OCI-LY3 (cell line): Measurements from ENCODE around the gene POLR2B.
"Not testable (repeated sequence)": the region's sequence is repeated elsewhere in the genome, so short reads cannot be mapped to it uniquely, and the experiment has no call there.

Experiments
- H2AFZ ChIP-seq: fragments of 200-600, 300-600 bp; shearing (Covaris generic); 2 replicates; pipeline ENCODE4 v1.6.0; 2014; ENCODE audit warnings: antibody characterized with exemption, low read depth, low read length
- H3K27ac ChIP-seq: fragments of 200-600, 300-600 bp; sonication (generic); 2 replicates; pipeline ENCODE4 v1.5.1; 2014; ENCODE audit warnings: mild to moderate bottlenecking, low read length, moderate library complexity, mixed read lengths
- H3K27me3 ChIP-seq: fragments of 200-600, 300-600 bp; sonication (generic); 2 replicates; pipeline ENCODE4 v1.6.1; 2014; ENCODE audit warnings: low read depth, low read length, mixed read lengths
- H3K36me3 ChIP-seq: fragments of 200-600, 300-600 bp; sonication (generic); replicated peaks from 2 replicates; pipeline ENCODE3; 2014; ENCODE audit warnings: low read depth, low read length, mixed read lengths
- H3K4me1 ChIP-seq: fragments of 300-600, 200-600 bp; sonication (generic); 2 replicates; pipeline ENCODE4 v1.6.1; 2014; ENCODE audit warnings: low read length, mixed read lengths
- H3K4me2 ChIP-seq: fragments of 200-600, 300-600 bp; sonication (generic); 2 replicates; pipeline ENCODE4 v1.6.1; 2014; ENCODE audit warnings: low read length, mixed read lengths
- H3K4me3 ChIP-seq: fragments of 300-600, 200-600 bp; sonication (generic); 2 replicates; pipeline ENCODE4 v1.5.1; 2014; ENCODE audit warnings: antibody characterized with exemption, mild to moderate bottlenecking, low read length, moderate library complexity
- H3K79me2 ChIP-seq: fragments of 300-600, 200-600 bp; shearing (Covaris generic); 2 replicates; pipeline ENCODE4 v1.6.1; 2014; ENCODE audit warnings: mild to moderate bottlenecking, low read length, mixed read lengths
- H3K9ac ChIP-seq: fragments of 300-600, 200-600 bp; shearing (Covaris generic); 2 replicates; pipeline ENCODE4 v1.6.0; 2014; ENCODE audit warnings: mild to moderate bottlenecking, low read length, moderate library complexity
- H3K9me3 ChIP-seq: fragments of 200-600, 300-600 bp; shearing (Covaris generic); 2 replicates; pipeline ENCODE4 v1.6.1; 2014; ENCODE audit warnings: low read length, mixed read lengths; ENCODE audit not compliant: insufficient read depth
- H4K20me1 ChIP-seq: fragments of 200-600, 300-600 bp; sonication (generic); 2 replicates; pipeline ENCODE4 v1.6.1; 2016; ENCODE audit warnings: low read length, mixed read lengths; ENCODE audit not compliant: insufficient read depth
- CTCF ChIP-seq: fragments of 200-600, 300-600 bp; sonication (generic); IDR thresholded peaks from 2 replicates; pipeline ENCODE4 v1.5.1; 2014; ENCODE audit warnings: antibody characterized with exemption, low read length, low read depth
- EZH2phosphoT487 ChIP-seq: fragments of 200-600 bp; shearing (Covaris generic); IDR thresholded peaks from 2 replicates; pipeline ENCODE4 v1.6.1; 2018; ENCODE audit warnings: antibody characterized with exemption, mixed run types, low read depth

The POLR2B gene

DNA sequence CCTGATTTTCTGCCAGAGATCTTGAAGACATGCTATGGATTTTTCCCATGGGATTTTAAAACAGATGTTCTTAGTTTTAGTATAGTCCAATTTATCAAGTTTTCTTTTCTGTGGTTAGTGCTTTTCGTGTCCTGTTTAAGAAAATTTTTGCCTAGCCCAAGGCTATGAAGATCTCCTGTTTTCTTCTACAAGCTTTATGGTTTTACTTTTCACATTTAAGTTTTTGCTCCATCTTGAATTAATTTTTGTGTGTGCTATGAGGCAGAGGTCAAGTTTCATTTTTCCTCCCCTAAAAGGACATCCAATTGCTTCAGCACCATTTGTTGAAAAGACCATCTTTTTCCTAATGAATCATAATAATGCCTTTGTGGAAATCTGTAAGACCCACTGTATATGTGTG lies 65.6 kb downstream of the POLR2B start:
- Histone ChIP-seq H3K4me3 (no peak overlapping the region), H2AFZ (no peak overlapping the region), H3K27me3 (no peaks in the 10 kb centered on the region), H4K20me1 (no peaks in the 10 kb centered on the region), H3K4me2 (no peak overlapping the region), H3K4me1 (no peaks in the 10 kb centered on the region), H3K9ac (no peak overlapping the region), H3K9me3 (no peaks in the 10 kb centered on the region), H3K27ac (no peak overlapping the region), H3K79me2 (no peaks in the 10 kb centered on the region), H3K36me3 (no peaks in the 10 kb centered on the region)
- no peak for TF ChIP-seq CTCF
- TF ChIP-seq EZH2phosphoT487, result no peak

GRCh38 chr4:57044996-57045395 lies 66.3 kb downstream of the POLR2B start:
- Histone ChIP-seq H2AFZ (no peak overlapping the region), H3K4me2 (no peak overlapping the region), H3K79me2 (no peaks in the 10 kb centered on the region), H3K4me1 (no peaks in the 10 kb centered on the region), H3K36me3 (no peaks in the 10 kb centered on the region), H4K20me1 (no peaks in the 10 kb centered on the region), H3K27me3 (no peaks in the 10 kb centered on the region), H3K9ac (no peak overlapping the region), H3K27ac (no peak overlapping the region), H3K9me3 (no peaks in the 10 kb centered on the region), H3K4me3 (no peak overlapping the region)
- TF ChIP-seq CTCF (no peak), EZH2phosphoT487 (no peak)

DNA sequence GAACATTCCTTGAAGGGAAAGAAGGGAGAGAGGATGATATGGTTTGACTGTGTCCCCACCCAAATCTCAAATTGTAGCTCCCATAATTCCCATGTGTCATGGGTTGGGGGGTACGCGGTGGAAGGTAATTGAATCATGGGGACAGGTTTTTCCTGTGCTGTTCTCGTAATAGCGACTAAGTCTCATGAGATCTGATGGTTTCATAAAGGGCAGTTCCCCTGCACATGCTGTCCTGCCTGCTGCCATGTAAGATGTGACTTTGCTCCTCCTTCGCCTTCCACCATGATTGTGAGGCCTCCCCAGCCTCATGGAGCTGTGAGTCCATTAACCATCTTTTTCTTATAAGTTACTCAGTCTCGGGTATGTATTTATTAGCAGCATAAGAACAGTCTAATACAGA lies 68.3 kb downstream of the POLR2B start:
- H3K4me1 ChIP-seq, H3K27me3 ChIP-seq, H4K20me1 ChIP-seq, H3K9ac ChIP-seq, H3K4me3 ChIP-seq, H2AFZ ChIP-seq, H3K79me2 ChIP-seq, H3K9me3 ChIP-seq, H3K36me3 ChIP-seq, H3K27ac ChIP-seq, H3K4me2 ChIP-seq: not testable (repeated sequence)

DNA sequence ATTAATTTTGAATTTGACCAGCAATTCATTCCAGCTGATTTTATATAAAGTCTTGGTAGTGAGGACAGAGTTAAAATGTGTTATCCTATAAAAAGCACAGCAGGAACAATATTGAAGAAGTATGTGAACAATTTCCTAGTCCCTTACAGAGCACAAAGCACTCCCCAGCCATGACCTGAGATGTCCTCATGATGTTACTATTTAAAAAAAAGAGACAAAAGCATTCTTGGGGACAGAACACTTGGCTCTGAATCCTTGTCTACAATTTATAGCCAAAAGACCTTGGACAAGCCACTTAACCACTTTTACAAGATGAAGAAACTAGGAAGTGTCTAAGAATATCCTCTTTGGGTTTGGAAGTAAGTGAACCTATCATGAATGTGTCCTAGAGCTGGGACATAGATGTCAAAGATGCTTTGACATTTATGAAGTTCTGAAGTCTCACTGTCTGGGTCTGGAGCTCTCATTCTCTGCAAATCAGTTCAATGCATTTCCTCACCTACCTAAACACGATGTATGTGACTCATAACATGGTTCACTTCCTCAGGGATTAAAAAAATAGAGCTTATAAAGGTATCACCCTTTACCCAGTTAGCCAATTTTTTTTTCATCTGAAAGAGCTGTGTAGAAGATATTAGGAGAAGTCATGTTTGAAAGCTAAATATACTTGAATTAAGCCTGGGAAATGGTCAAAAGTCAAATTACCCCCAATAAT lies 70.1 kb downstream of the POLR2B start:
- Histone ChIP-seq H3K36me3 (no peaks in the 10 kb centered on the region), H3K27ac (no peak overlapping the region)

More for the DNA sequence above, 70.1 kb downstream of the POLR2B start:
- Histone ChIP-seq H3K9ac (no peak overlapping the region), H3K4me1 (no peaks in the 10 kb centered on the region), H4K20me1 (no peaks in the 10 kb centered on the region), H3K9me3 (no peaks in the 10 kb centered on the region), H2AFZ (no peak overlapping the region), H3K79me2 (no peaks in the 10 kb centered on the region), H3K27me3 (no peaks in the 10 kb centered on the region), H3K4me3 (no peak overlapping the region), H3K4me2 (no peak overlapping the region)
- TF ChIP-seq CTCF (no peak), EZH2phosphoT487 (no peak)
